ENCODE measurements around the gene RUNX1.

Gene RUNX1

GRCh38 chr21:35035116-35035515 lies 14.0 kb downstream of the RUNX1 start:
- ATAC-seq (no peak), DNase-seq (no peak)
- H3K27me3 Mint-ChIP-seq, result no peaks in the 10 kb centered on the region
- H3K9me3 Mint-ChIP-seq, result peaks cover 0 to 4% of the 10 kb centered on the region in 2 donors
- H3K27ac Mint-ChIP-seq, result peak overlapping the region in 1 of 2 donors; percentile 1
- peaks cover 84% of the 10 kb centered on the region for H3K4me1 Mint-ChIP-seq
- peak overlapping the region; percentile 29 to 72 for H3K4me3 Mint-ChIP-seq

- Mint-ChIP-seq H3K4me1 (peaks cover 88% of the 10 kb centered on the region), H3K27me3 (no peaks in the 10 kb centered on the region), H3K27ac (peak overlapping the region in 1 of 2 donors; percentile 59), H3K4me3 (peak overlapping the region; percentile 29 to 72), H3K9me3 (peaks cover 0 to 4% of the 10 kb centered on the region in 2 donors)
- peak in 1 of 2 donors; percentile 43 for DNase-seq
- ATAC-seq, result peak; percentile 82
Measured at GRCh38 chr21:35034203-35034926, 14.7 kb downstream of the RUNX1 start.

GRCh38 chr21:35032474-35033263 lies 16.4 kb downstream of the RUNX1 start:
- Mint-ChIP-seq H3K4me3 (no peak overlapping the region), H3K4me1 (peaks cover 90% of the 10 kb centered on the region), H3K9me3 (peaks cover 0 to 4% of the 10 kb centered on the region in 2 donors), H3K27ac (peak overlapping the region in 1 of 2 donors; percentile 9), H3K27me3 (no peaks in the 10 kb centered on the region)
- ATAC-seq (no peak), DNase-seq (no peak)

GRCh38 chr21:35028451-35028978 lies 20.6 kb downstream of the RUNX1 start:
- H3K27me3 Mint-ChIP-seq, result no peaks in the 10 kb centered on the region
- peaks cover 0 to 8% of the 10 kb centered on the region in 2 donors for H3K9me3 Mint-ChIP-seq

GRCh38 chr21:35027563-35028450 lies 21.3 kb downstream of the RUNX1 start:
- Mint-ChIP-seq H3K4me3 (peak overlapping the region; percentile 80 to 89), H3K4me1 (peaks cover 86% of the 10 kb centered on the region), H3K9me3 (peaks cover 0 to 5% of the 10 kb centered on the region in 2 donors), H3K27ac (peak overlapping the region; percentile 44 to 97), H3K27me3 (no peaks in the 10 kb centered on the region)
- DNase-seq, result no peak
- no peak for ATAC-seq

More at GRCh38 chr21:35028451-35028978, 20.6 kb downstream of the RUNX1 start:
- no peak for DNase-seq
- Mint-ChIP-seq H3K27ac (no peak overlapping the region), H3K4me3 (peak overlapping the region in 1 of 2 donors; percentile 20), H3K4me1 (peaks cover 84% of the 10 kb centered on the region)
- no peak for ATAC-seq

- DNase-seq (peak; percentile 79 to 83), ATAC-seq (peak; percentile 89)
- Mint-ChIP-seq H3K27ac (peak overlapping the region; percentile 96 to 97), H3K4me1 (peaks cover 84% of the 10 kb centered on the region), H3K27me3 (no peaks in the 10 kb centered on the region), H3K4me3 (peak overlapping the region; percentile 80 to 89), H3K9me3 (peaks cover 0 to 3% of the 10 kb centered on the region in 2 donors)
Measured at GRCh38 chr21:35026617-35027562, 22.2 kb downstream of the RUNX1 start.

GRCh38 chr21:35026153-35026500 lies 23.0 kb downstream of the RUNX1 start:
- ATAC-seq, result no peak
- no peaks in the 10 kb centered on the region for H3K27me3 Mint-ChIP-seq
- no peak for DNase-seq
- peaks cover 89% of the 10 kb centered on the region for H3K4me1 Mint-ChIP-seq
- peak overlapping the region in 1 of 2 donors; percentile 13 for H3K27ac Mint-ChIP-seq
- H3K4me3 Mint-ChIP-seq, result peak overlapping the region; percentile 55 to 71
- peaks cover 0 to 3% of the 10 kb centered on the region in 2 donors for H3K9me3 Mint-ChIP-seq

GRCh38 chr21:35025206-35026152 lies 23.6 kb downstream of the RUNX1 start:
- no peak for ATAC-seq
- H3K27ac Mint-ChIP-seq, result peak overlapping the region in 1 of 2 donors; percentile 13
- peaks cover 0 to 3% of the 10 kb centered on the region in 2 donors for H3K9me3 Mint-ChIP-seq
- H3K4me1 Mint-ChIP-seq, result peaks cover 89% of the 10 kb centered on the region
- DNase-seq, result no peak
- H3K4me3 Mint-ChIP-seq, result peak overlapping the region; percentile 55 to 71
- no peaks in the 10 kb centered on the region for H3K27me3 Mint-ChIP-seq

- Mint-ChIP-seq H3K27me3 (no peaks in the 10 kb centered on the region), H3K4me1 (peaks cover 86% of the 10 kb centered on the region), H3K4me3 (peak overlapping the region in 1 of 2 donors; percentile 9), H3K9me3 (peaks cover 0 to 3% of the 10 kb centered on the region in 2 donors), H3K27ac (peak overlapping the region in 1 of 2 donors; percentile 60)
- DNase-seq, result no peak
- peak; percentile 54 for ATAC-seq
Measured at GRCh38 chr21:35024513-35024912, 24.6 kb downstream of the RUNX1 start.

- H3K27ac Mint-ChIP-seq, result peak overlapping the region; percentile 47 to 60
Measured at GRCh38 chr21:35024071-35024420, 25.1 kb downstream of the RUNX1 start.

GRCh38 chr21:35023396-35024070 lies 25.6 kb downstream of the RUNX1 start:
- Mint-ChIP-seq H3K4me1 (peaks cover 84% of the 10 kb centered on the region), H3K9me3 (peaks cover 0 to 3% of the 10 kb centered on the region in 2 donors), H3K27me3 (no peaks in the 10 kb centered on the region), H3K4me3 (no peak overlapping the region), H3K27ac (no peak overlapping the region)
- DNase-seq (no peak), ATAC-seq (no peak)

More at GRCh38 chr21:35024071-35024420, 25.1 kb downstream of the RUNX1 start:
- ATAC-seq (no peak), DNase-seq (no peak)
- Mint-ChIP-seq H3K9me3 (peaks cover 0 to 3% of the 10 kb centered on the region in 2 donors), H3K27me3 (no peaks in the 10 kb centered on the region), H3K4me1 (peaks cover 86% of the 10 kb centered on the region), H3K4me3 (no peak overlapping the region)

GRCh38 chr21:35021546-35021945 lies 27.6 kb downstream of the RUNX1 start:
- Mint-ChIP-seq H3K9me3 (peaks cover 0 to 3% of the 10 kb centered on the region in 2 donors), H3K27me3 (no peaks in the 10 kb centered on the region), H3K4me3 (peak overlapping the region; percentile 28 to 37), H3K4me1 (peaks cover 82% of the 10 kb centered on the region), H3K27ac (no peak overlapping the region)
- DNase-seq (peak in 1 of 2 donors; percentile 4), ATAC-seq (no peak)

- Mint-ChIP-seq H3K27me3 (no peaks in the 10 kb centered on the region), H3K4me3 (peak overlapping the region; percentile 13 to 38), H3K9me3 (peaks cover 0 to 3% of the 10 kb centered on the region in 2 donors), H3K4me1 (peaks cover 87% of the 10 kb centered on the region), H3K27ac (no peak overlapping the region)
- peak in 1 of 2 donors; percentile 10 for DNase-seq
- peak; percentile 41 for ATAC-seq
Measured at GRCh38 chr21:35020902-35021301, 28.2 kb downstream of the RUNX1 start.
